Mesodermal cell (in vitro differentiated cells): ENCODE data around the gene XKR7.

Source experiments
- H3K27ac ChIP-seq: 2 replicates; pipeline ENCODE4 v1.7.0; 2013; ENCODE audit warnings: mild to moderate bottlenecking, low read depth, low read length, moderate library complexity; ENCODE audit not compliant: severe bottlenecking
- H3K36me3 ChIP-seq: 2 replicates; pipeline ENCODE4 v1.7.1; 2013; ENCODE audit warnings: mild to moderate bottlenecking, low read length, moderate library complexity; ENCODE audit not compliant: control insufficient read depth, insufficient read depth
- H3K4me1 ChIP-seq: one replicate; pipeline ENCODE4 v1.7.1; 2013; ENCODE audit warnings: mild to moderate bottlenecking, low read length; ENCODE audit not compliant: insufficient read depth, control insufficient read depth, poor library complexity, severe bottlenecking
- H3K4me3 ChIP-seq: 2 replicates; pipeline ENCODE4 v1.7.0; 2013; ENCODE audit warnings: low read length, control low read depth, mild to moderate bottlenecking; ENCODE audit not compliant: insufficient read depth, poor library complexity, severe bottlenecking; ENCODE audit errors: extremely low read depth
- H3K9me3 ChIP-seq: 2 replicates; pipeline ENCODE4 v1.7.1; 2013; ENCODE audit warnings: mild to moderate bottlenecking, low read length, moderate library complexity; ENCODE audit not compliant: control insufficient read depth
- WGBS, 2 experiments: methylation state at CpG; one replicate each; pipeline ENCODE4 v1.1.5; 2013; ENCODE audit warnings: missing lambda C conversion rate in 2 of 2; ENCODE audit not compliant: insufficient coverage in 2 of 2; 5-methylcytosine and 5-hydroxymethylcytosine counted together

The XKR7 gene

GRCh38 chr20:32018269-32019155, 50.6 kb downstream of the XKR7 start:
- no peak overlapping the region for H3K27ac ChIP-seq
- no peaks in the 10 kb centered on the region for H3K36me3 ChIP-seq
- 1 to 2% methylated on average over 36 to 37 of the region's 67 CpGs for WGBS, 2 experiments
- H3K4me1 ChIP-seq = no peaks in the 10 kb centered on the region
- no peaks in the 10 kb centered on the region for H3K9me3 ChIP-seq
- peak overlapping the region; percentile 53 for H3K4me3 ChIP-seq

- no peaks in the 10 kb centered on the region for H3K9me3 ChIP-seq
- H3K36me3 ChIP-seq = no peaks in the 10 kb centered on the region
- no peak overlapping the region for H3K27ac ChIP-seq
- no peaks in the 10 kb centered on the region for H3K4me1 ChIP-seq
- WGBS, 2 experiments = 0% methylated on average over 11 to 18 of the region's 42 CpGs
- H3K4me3 ChIP-seq = peak overlapping the region; percentile 27
Measured at GRCh38 chr20:32019156-32019510, 51.2 kb downstream of the XKR7 start.

GRCh38 chr20:32019563-32020463, 51.9 kb downstream of the XKR7 start:
- Histone ChIP-seq H3K4me1 (no peaks in the 10 kb centered on the region), H3K27ac (no peak overlapping the region), H3K4me3 (peak overlapping the region; percentile 27), H3K36me3 (no peaks in the 10 kb centered on the region), H3K9me3 (no peaks in the 10 kb centered on the region)
- WGBS, 2 experiments = 64 to 71% methylated on average over 10 to 11 of the region's 11 CpGs

GRCh38 chr20:32021091-32021490, 53.1 kb downstream of the XKR7 start:
- 93% methylated on average over 3 to 4 of the region's 4 CpGs for WGBS, 2 experiments
- Histone ChIP-seq H3K4me1 (no peaks in the 10 kb centered on the region), H3K36me3 (no peaks in the 10 kb centered on the region), H3K27ac (no peak overlapping the region), H3K4me3 (no peak overlapping the region), H3K9me3 (no peaks in the 10 kb centered on the region)

GRCh38 chr20:32024683-32025295, 56.8 kb downstream of the XKR7 start:
- H3K4me3 ChIP-seq = no peak overlapping the region
- H3K4me1 ChIP-seq = no peaks in the 10 kb centered on the region
- H3K27ac ChIP-seq = no peak overlapping the region
- 90 to 91% methylated on average over 2 to 3 of the region's 6 CpGs for WGBS, 2 experiments
- H3K9me3 ChIP-seq = no peaks in the 10 kb centered on the region
- H3K36me3 ChIP-seq = no peaks in the 10 kb centered on the region

- no peak overlapping the region for H3K4me3 ChIP-seq
- no peaks in the 10 kb centered on the region for H3K9me3 ChIP-seq
- H3K36me3 ChIP-seq = no peaks in the 10 kb centered on the region
- WGBS, 2 experiments = 100% methylated on average over 2 of the region's 3 CpGs
- no peaks in the 10 kb centered on the region for H3K4me1 ChIP-seq
- H3K27ac ChIP-seq = no peak overlapping the region
Measured at GRCh38 chr20:32027643-32028042, 59.7 kb downstream of the XKR7 start.

- Histone ChIP-seq H3K4me3 (no peak overlapping the region), H3K27ac (no peak overlapping the region), H3K4me1 (no peaks in the 10 kb centered on the region), H3K9me3 (no peaks in the 10 kb centered on the region), H3K36me3 (no peaks in the 10 kb centered on the region)
- WGBS, 2 experiments = 45 to 50% methylated on average over 11 to 12 of the region's 12 CpGs
Measured at GRCh38 chr20:32028647-32029372, 60.9 kb downstream of the XKR7 start.

GRCh38 chr20:32029561-32029960, 61.6 kb downstream of the XKR7 start:
- Histone ChIP-seq H3K4me3 (no peak overlapping the region), H3K4me1 (no peaks in the 10 kb centered on the region), H3K36me3 (no peaks in the 10 kb centered on the region), H3K27ac (no peak overlapping the region), H3K9me3 (no peaks in the 10 kb centered on the region)
- 90 to 92% methylated on average over 10 to 11 of the region's 11 CpGs for WGBS, 2 experiments

GRCh38 chr20:32031007-32031958, 63.3 kb downstream of the XKR7 start:
- Histone ChIP-seq H3K36me3 (no peaks in the 10 kb centered on the region), H3K27ac (no peak overlapping the region), H3K9me3 (no peaks in the 10 kb centered on the region), H3K4me1 (no peaks in the 10 kb centered on the region), H3K4me3 (no peak overlapping the region)
- WGBS, 2 experiments = 65 to 66% methylated on average over 44 to 50 of the region's 59 CpGs
